ENCODE measurements around the gene ABTB2. TPM values are rescaled to one million over a fixed set of nuclear protein-coding genes. Genes with fewer than 3 reads are reported as not detected.

ABTB2 gene
- total and polyA plus RNA-seq, 2 experiments from 2014 or later, result 2.6 to 12.1 TPM

GRCh38 chr11:34360046-34360445 is 2.2 kb upstream of the ABTB2 start:
- H3K4me2 ChIP-seq, result no peak overlapping the region
- H3K27me3 Mint-ChIP-seq (ENCODE audit: insufficient read depth, low read depth, poor library complexity), result peaks cover 20% of the 10 kb centered on the region
- DNase-seq (ENCODE audit: low spot score), result no peak
- H2AFZ ChIP-seq, result no peak overlapping the region
- ATAC-seq, result no peak
- H3K27ac ChIP-seq (ENCODE audit: low read depth), result no peak overlapping the region
- H3K36me3 ChIP-seq (ENCODE audit: insufficient read depth), result no peaks in the 10 kb centered on the region
- no peak overlapping the region for H3K27ac Mint-ChIP-seq
- TF ChIP-seq ZNF462 (CRISPR knock-in tag; IDR thresholded peaks at IDR 0.05) (no peak), EZH2 (IDR thresholded peaks at IDR 0.05; ENCODE audit: low read depth, unreplicated experiment) (no peak), NANOG (IDR thresholded peaks at IDR 0.05; ENCODE audit: borderline replicate concordance) (no peak), ZNF114 (CRISPR knock-in tag; IDR thresholded peaks at IDR 0.05) (no peak), POLR2AphosphoS5 (IDR thresholded peaks at IDR 0.05; ENCODE audit: low read depth) (no peak), STAT1 (IDR thresholded peaks at IDR 0.05; ENCODE audit: unreplicated experiment) (no peak), CTCF (conservative IDR thresholded peaks at IDR 0.05; ENCODE audit: low read depth in 2 of 2) (no peak), REST (IDR thresholded peaks at IDR 0.05; ENCODE audit: unreplicated experiment) (no peak), ZNF331 (CRISPR knock-in tag; IDR thresholded peaks at IDR 0.05; ENCODE audit: low read depth) (no peak), ETS1 (IDR thresholded peaks at IDR 0.05) (no peak), JUNB (IDR thresholded peaks at IDR 0.05; ENCODE audit: unreplicated experiment) (no peak), CREB1 (CRISPR knock-in tag; IDR thresholded peaks at IDR 0.05; ENCODE audit: low read depth) (no peak), EZH2phosphoT487 (IDR thresholded peaks at IDR 0.05; ENCODE audit: unreplicated experiment) (no peak)
- H3F3A ChIP-seq (replicated peaks; ENCODE audit: low read depth), result peaks cover 5% of the 10 kb centered on the region; the same call in 1 of the 2 replicates
- no peaks in the 10 kb centered on the region; the same call in 2 of the 3 replicates for H3K36me3 Mint-ChIP-seq (ENCODE audit: low read depth)
- peaks cover 8% of the 10 kb centered on the region for H3K4me1 ChIP-seq (ENCODE audit: insufficient read depth)
- H3K4me3 ChIP-seq, result no peak overlapping the region
- H3K4me3 Mint-ChIP-seq, result no peak overlapping the region
- H3K9me2 ChIP-seq (ENCODE audit: insufficient read depth), result no peaks in the 10 kb centered on the region
- H3K9me3 Mint-ChIP-seq, result no peaks in the 10 kb centered on the region
- peaks cover 10% of the 10 kb centered on the region for H3K79me2 ChIP-seq (replicated peaks; ENCODE audit: insufficient read depth)
- H3K27me3 ChIP-seq (ENCODE audit: insufficient read depth), result peaks cover 30% of the 10 kb centered on the region
- H3K4me1 Mint-ChIP-seq, result peaks cover 12% of the 10 kb centered on the region
- H4K20me1 ChIP-seq (replicated peaks; ENCODE audit: insufficient read depth), result peaks cover 8% of the 10 kb centered on the region; the same call in 1 of the 2 replicates

Measured in GM23338 (cell line).